Neural cell (in vitro differentiated cells): ENCODE data around the gene PRMT5. TPM values are rescaled to one million over a fixed set of nuclear protein-coding genes. Genes with fewer than 3 reads are reported as not detected.

Experiments
- H2AFZ ChIP-seq: fragments of 200-600, 300-800 bp; sonication (generic), shearing (Covaris generic); 2 replicates; pipeline ENCODE4 v1.6.0; 2014; ENCODE audit warnings: low read depth, mild to moderate bottlenecking, antibody characterized with exemption, low read length, moderate library complexity
- H3F3A ChIP-seq: fragments of 200-600 bp; shearing (Covaris generic); 2 replicates; pipeline ENCODE4 v1.6.1; 2016; ENCODE audit warnings: mild to moderate bottlenecking, moderate library complexity, mixed read lengths, antibody characterized with exemption, low read length; ENCODE audit not compliant: insufficient read depth, poor library complexity, severe bottlenecking
- H3K27ac ChIP-seq: fragments of 200-600, 300-800 bp; sonication (generic), shearing (Covaris generic); 2 replicates; pipeline ENCODE4 v1.5.1; 2014; ENCODE audit warnings: mild to moderate bottlenecking, low read length, moderate library complexity
- H3K27me3 ChIP-seq: fragments of 300-800, 200-600 bp; sonication (generic), shearing (Covaris generic); 2 replicates; pipeline ENCODE4 v1.6.0; 2014; ENCODE audit warnings: mild to moderate bottlenecking, low read depth, low read length, moderate library complexity; ENCODE audit not compliant: insufficient read depth
- H3K36me3 ChIP-seq: fragments of 300-800, 200-600 bp; sonication (generic), shearing (Covaris generic); 2 replicates; pipeline ENCODE4 v1.5.1; 2014; ENCODE audit warnings: mild to moderate bottlenecking, antibody characterized with exemption, low read length, moderate library complexity; ENCODE audit not compliant: insufficient read depth
- H3K4me2 ChIP-seq: fragments of 300-800, 200-600 bp; sonication (generic), shearing (Covaris generic); 2 replicates; pipeline ENCODE4 v1.6.0; 2014; ENCODE audit warnings: mild to moderate bottlenecking, low read length
- H3K4me3 ChIP-seq: fragments of 300-800, 200-600 bp; sonication (generic), shearing (Covaris generic); 2 replicates; pipeline ENCODE4 v1.5.1; 2014; ENCODE audit warnings: mild to moderate bottlenecking, low read length, moderate library complexity
- H3K79me2 ChIP-seq: fragments of 200-600 bp; shearing (Covaris generic); replicated peaks from 2 replicates; pipeline ENCODE4 v1.6.0; 2014; ENCODE audit warnings: mild to moderate bottlenecking, low read length, moderate library complexity; ENCODE audit not compliant: insufficient read depth
- H3K9ac ChIP-seq: fragments of 300-800, 200-600 bp; sonication (generic), shearing (Covaris generic); 2 replicates; pipeline ENCODE4 v1.6.1; 2016; ENCODE audit warnings: mild to moderate bottlenecking, low read length, mixed read lengths
- H3K9me2 ChIP-seq: fragments of 200-600 bp; shearing (Covaris generic); 2 replicates; pipeline ENCODE4 v1.6.1; 2016; ENCODE audit warnings: mild to moderate bottlenecking, low read length, mixed read lengths; ENCODE audit not compliant: insufficient read depth
- H3K9me3 ChIP-seq: fragments of 200-600, 300-800 bp; sonication (generic), shearing (Covaris generic); 2 replicates; pipeline ENCODE4 v1.6.1; 2016; ENCODE audit warnings: mild to moderate bottlenecking, mixed run types, low read length, moderate library complexity, mixed read lengths
- H4K20me1 ChIP-seq: fragments of 200-600 bp; shearing (Covaris generic); 2 replicates; pipeline ENCODE4 v1.6.1; 2016; ENCODE audit warnings: mild to moderate bottlenecking, mixed run types; ENCODE audit not compliant: insufficient read depth
- CTCF ChIP-seq: fragments of 450-650 bp; IDR thresholded peaks from 2 replicates; pipeline ENCODE4 v1.5.1; 2014; ENCODE audit warnings: antibody characterized with exemption, mild to moderate bottlenecking, moderate library complexity; ENCODE audit not compliant: poor library complexity, severe bottlenecking
- EP300 ChIP-seq: fragments of 450-650 bp; conservative IDR thresholded peaks from 2 replicates; pipeline ENCODE4 v1.6.1; 2014; ENCODE audit warnings: antibody characterized with exemption, mild to moderate bottlenecking, moderate library complexity; ENCODE audit not compliant: poor library complexity, severe bottlenecking
- EZH2 ChIP-seq: fragments of 200-600, 300-800 bp; shearing (Covaris generic), sonication (generic); IDR thresholded peaks from 2 replicates; pipeline ENCODE4 v1.6.1; 2014; ENCODE audit warnings: antibody characterized with exemption, low read length, borderline replicate concordance, mild to moderate bottlenecking; ENCODE audit not compliant: insufficient read depth, poor library complexity, severe bottlenecking
- MXI1 ChIP-seq: fragments of 450-650 bp; conservative IDR thresholded peaks from 2 replicates; pipeline ENCODE4 v1.6.1; 2014; ENCODE audit warnings: antibody characterized with exemption, mild to moderate bottlenecking; ENCODE audit not compliant: poor library complexity, severe bottlenecking
- POLR2AphosphoS5 ChIP-seq: IDR thresholded peaks from 2 replicates; pipeline ENCODE4 v1.6.1; 2012
- RAD21 ChIP-seq: fragments of 450-650 bp; conservative IDR thresholded peaks from 2 replicates; pipeline ENCODE4 v1.6.1; 2014; ENCODE audit warnings: antibody characterized with exemption, mild to moderate bottlenecking, moderate library complexity
- REST ChIP-seq: IDR thresholded peaks from 2 replicates; pipeline ENCODE4 v1.6.1; 2012; ENCODE audit warnings: borderline replicate concordance
- SMC3 ChIP-seq: fragments of 450-650 bp; conservative IDR thresholded peaks from 2 replicates; pipeline ENCODE4 v1.6.1; 2014; ENCODE audit warnings: antibody characterized with exemption, mild to moderate bottlenecking, moderate library complexity; ENCODE audit not compliant: poor library complexity
- TAF1 ChIP-seq: IDR thresholded peaks from 2 replicates; pipeline ENCODE4 v1.6.1; 2012; ENCODE audit warnings: low read depth
- polyA plus RNA-seq: library from polyadenylated mRNA; depleted of rRNA; stranded (reverse); fragments of >200 nt; gene quantifications from 2 replicates; pipeline ENCODE4 v1.2.3, GENCODE V29; 2014

The PRMT5 gene
- polyA plus RNA-seq, 1 donor from 2014 or later = 102 TPM

GRCh38 chr14:22890416-22890815 is 38.8 kb downstream of the PRMT5 start:
- Histone ChIP-seq H3K27me3 (no peaks in the 10 kb centered on the region), H4K20me1 (no peaks in the 10 kb centered on the region), H3K9me3 (no peaks in the 10 kb centered on the region), H3K79me2 (peaks cover 9% of the 10 kb centered on the region), H3K9me2 (no peaks in the 10 kb centered on the region), H3K4me2 (no peak overlapping the region), H3K9ac (no peak overlapping the region), H3K4me3 (no peak overlapping the region), H2AFZ (no peak overlapping the region), H3K36me3 (no peaks in the 10 kb centered on the region), H3K27ac (no peak overlapping the region), H3F3A (no peaks in the 10 kb centered on the region)
- TF ChIP-seq POLR2AphosphoS5 (no peak), REST (no peak), TAF1 (no peak), EP300 (no peak), EZH2 (no peak), SMC3 (no peak), CTCF (no peak), MXI1 (no peak)

GRCh38 chr14:22888662-22889061 is 40.5 kb downstream of the PRMT5 start:
- Histone ChIP-seq H3K79me2 (peaks cover 24% of the 10 kb centered on the region), H3K9me3 (no peaks in the 10 kb centered on the region), H3K27me3 (no peaks in the 10 kb centered on the region), H3K36me3 (no peaks in the 10 kb centered on the region), H2AFZ (no peak overlapping the region), H4K20me1 (no peaks in the 10 kb centered on the region), H3K9ac (no peak overlapping the region), H3K9me2 (no peaks in the 10 kb centered on the region), H3F3A (peaks cover 4% of the 10 kb centered on the region), H3K27ac (no peak overlapping the region), H3K4me2 (no peak overlapping the region), H3K4me3 (no peak overlapping the region)
- TF ChIP-seq POLR2AphosphoS5 (no peak), REST (no peak), CTCF (no peak), MXI1 (no peak), TAF1 (no peak), EZH2 (no peak), RAD21 (no peak), EP300 (no peak), SMC3 (no peak)
